Lower leg skin (tissue), 3 donors: ENCODE results near the gene ZNF496.

Experiments
- CTCF ChIP-seq, 3 donors: fragments of 450-650 bp; IDR thresholded peaks; one replicate each; pipeline ENCODE4 v1.5.1; 2016; ENCODE audit warnings: antibody characterized with exemption in 3 of 3, mild to moderate bottlenecking in 3 of 3, moderate library complexity in 2 of 3
- POLR2A ChIP-seq, 2 donors: fragments of 450-650 bp; IDR thresholded peaks; one replicate each; pipeline ENCODE4 v1.6.1; 2016 to 2017; ENCODE audit warnings: antibody characterized with exemption in 2 of 2, mild to moderate bottlenecking in 1 of 2, moderate library complexity in 1 of 2

- TF ChIP-seq CTCF (IDR thresholded peaks at IDR 0.05): no peak
- no peak for TF ChIP-seq POLR2A (IDR thresholded peaks at IDR 0.05)
Measured at GRCh38 chr1:247298124-247298481, 33.6 kb downstream of the ZNF496 start.
